HG03558 (cell line): ENCODE data around the gene TRPM4.
"Not testable (repeated sequence)": the region's sequence is repeated elsewhere in the genome, so short reads cannot be mapped to it uniquely, and the experiment has no call there.

Experiments used
- ATAC-seq: cut with Tn5 transposase; IDR thresholded peaks from one replicate; pipeline ENCODE4 v1.9.1; 2021; ENCODE audit warnings: moderate number of reproducible peaks; ENCODE audit not compliant: unreplicated experiment; ENCODE audit errors: extremely low read depth

Gene TRPM4

GRCh38 chr19:49222528-49222927 is 64.9 kb downstream of the TRPM4 start:
- no peak for ATAC-seq

GRCh38 chr19:49223472-49223871 is 65.9 kb downstream of the TRPM4 start:
- no peak for ATAC-seq

- not testable (repeated sequence) for ATAC-seq
Measured at GRCh38 chr19:49224441-49224840, 66.8 kb downstream of the TRPM4 start.

- ATAC-seq = no peak
Measured at GRCh38 chr19:49224879-49225278, 67.3 kb downstream of the TRPM4 start.

GRCh38 chr19:49229416-49229815 is 71.8 kb downstream of the TRPM4 start:
- no peak for ATAC-seq

GRCh38 chr19:49231389-49231788 is 73.8 kb downstream of the TRPM4 start:
- no peak for ATAC-seq

GRCh38 chr19:49231804-49232203 is 74.2 kb downstream of the TRPM4 start:
- ATAC-seq = no peak

- ATAC-seq = no peak
Measured at GRCh38 chr19:49233163-49233562, 75.6 kb downstream of the TRPM4 start.

- no peak for ATAC-seq
Measured at GRCh38 chr19:49241769-49242168, 84.2 kb downstream of the TRPM4 start.

- ATAC-seq = no peak
Measured at GRCh38 chr19:49243129-49243528, 85.5 kb downstream of the TRPM4 start.

- no peak for ATAC-seq
Measured at GRCh38 chr19:49243726-49244125, 86.1 kb downstream of the TRPM4 start.

- ATAC-seq = no peak
Measured at GRCh38 chr19:49244256-49244655, 86.7 kb downstream of the TRPM4 start.

- ATAC-seq = no peak
Measured at GRCh38 chr19:49247676-49248075, 90.1 kb downstream of the TRPM4 start.

GRCh38 chr19:49249933-49250332 is 92.3 kb downstream of the TRPM4 start:
- no peak for ATAC-seq

GRCh38 chr19:49255674-49256073 is 98.1 kb downstream of the TRPM4 start:
- ATAC-seq = no peak

GRCh38 chr19:49256691-49257090 is 99.1 kb downstream of the TRPM4 start:
- ATAC-seq = no peak
